ENCODE measurements around the gene TRAF5. TPM values are rescaled to one million over a fixed set of nuclear protein-coding genes. Genes with fewer than 3 reads are reported as not detected.

Gene TRAF5
- total RNA-seq, 1 donor from 2014 or later = 1.5 TPM

DNA sequence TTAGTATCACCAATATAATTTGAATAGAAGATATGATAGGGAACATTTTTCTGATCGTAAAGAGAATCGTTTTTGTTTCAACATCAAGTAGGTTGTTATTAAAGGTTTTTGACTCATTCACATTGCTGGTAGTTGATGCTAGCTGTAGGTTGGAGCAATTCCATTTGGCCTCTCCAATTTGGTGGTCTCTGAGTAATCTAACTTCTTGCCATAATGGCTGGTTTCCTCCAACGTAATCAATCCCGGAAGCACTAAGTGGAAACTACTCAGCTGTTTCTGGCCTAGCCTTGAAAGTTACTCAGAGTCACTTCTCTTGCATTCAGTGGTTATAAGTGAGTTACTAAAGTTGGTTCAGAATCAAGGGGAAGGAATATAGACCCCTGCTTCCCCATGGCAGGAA is 41.4 kb upstream of the TRAF5 start:
- Histone ChIP-seq H3K4me1 (peaks cover 15% of the 10 kb centered on the region), H3K4me3 (no peak overlapping the region), H3K27me3 (ENCODE audit: low read depth) (no peaks in the 10 kb centered on the region), H3K27ac (replicated peaks) (no peak overlapping the region), H3K36me3 (peaks cover 90% of the 10 kb centered on the region), H3K9me3 (replicated peaks) (no peaks in the 10 kb centered on the region)
- DNase-seq = no peak
- intact Hi-C loops (cut with micrococcal nuclease) = no loop called here
- TF ChIP-seq, protein P1, sequence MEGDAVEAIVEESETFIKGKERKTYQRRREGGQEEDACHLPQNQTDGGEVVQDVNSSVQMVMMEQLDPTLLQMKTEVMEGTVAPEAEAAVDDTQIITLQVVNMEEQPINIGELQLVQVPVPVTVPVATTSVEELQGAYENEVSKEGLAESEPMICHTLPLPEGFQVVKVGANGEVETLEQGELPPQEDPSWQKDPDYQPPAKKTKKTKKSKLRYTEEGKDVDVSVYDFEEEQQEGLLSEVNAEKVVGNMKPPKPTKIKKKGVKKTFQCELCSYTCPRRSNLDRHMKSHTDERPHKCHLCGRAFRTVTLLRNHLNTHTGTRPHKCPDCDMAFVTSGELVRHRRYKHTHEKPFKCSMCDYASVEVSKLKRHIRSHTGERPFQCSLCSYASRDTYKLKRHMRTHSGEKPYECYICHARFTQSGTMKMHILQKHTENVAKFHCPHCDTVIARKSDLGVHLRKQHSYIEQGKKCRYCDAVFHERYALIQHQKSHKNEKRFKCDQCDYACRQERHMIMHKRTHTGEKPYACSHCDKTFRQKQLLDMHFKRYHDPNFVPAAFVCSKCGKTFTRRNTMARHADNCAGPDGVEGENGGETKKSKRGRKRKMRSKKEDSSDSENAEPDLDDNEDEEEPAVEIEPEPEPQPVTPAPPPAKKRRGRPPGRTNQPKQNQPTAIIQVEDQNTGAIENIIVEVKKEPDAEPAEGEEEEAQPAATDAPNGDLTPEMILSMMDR (IDR thresholded peaks at IDR 0.05; ENCODE audit: borderline replicate concordance) = no peak

DNA sequence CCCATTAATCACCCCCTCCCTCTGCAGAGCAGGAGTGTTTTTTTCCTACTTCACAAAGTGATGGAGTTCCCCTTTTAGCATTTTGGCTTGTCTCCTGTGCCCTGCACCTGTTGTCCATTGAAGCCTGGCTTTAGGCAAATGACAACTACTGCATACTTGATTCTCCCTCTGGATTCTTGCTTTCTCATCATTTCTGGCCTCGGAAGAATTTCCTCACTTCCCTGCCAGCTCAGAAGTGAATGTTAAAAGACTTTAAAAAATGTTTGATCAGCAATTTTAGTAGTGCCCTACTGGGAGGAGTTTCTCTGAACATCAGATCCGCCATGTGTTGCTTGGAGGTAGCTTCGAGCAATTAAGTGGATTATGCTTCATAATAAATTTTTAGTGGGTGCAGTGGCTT is 39.4 kb upstream of the TRAF5 start:
- TF ChIP-seq, protein P1 (IDR thresholded peaks at IDR 0.05; ENCODE audit: borderline replicate concordance) = no peak
- H3K36me3 ChIP-seq = peaks cover 90% of the 10 kb centered on the region
- intact Hi-C loops (cut with micrococcal nuclease) = no loop called here

DNA sequence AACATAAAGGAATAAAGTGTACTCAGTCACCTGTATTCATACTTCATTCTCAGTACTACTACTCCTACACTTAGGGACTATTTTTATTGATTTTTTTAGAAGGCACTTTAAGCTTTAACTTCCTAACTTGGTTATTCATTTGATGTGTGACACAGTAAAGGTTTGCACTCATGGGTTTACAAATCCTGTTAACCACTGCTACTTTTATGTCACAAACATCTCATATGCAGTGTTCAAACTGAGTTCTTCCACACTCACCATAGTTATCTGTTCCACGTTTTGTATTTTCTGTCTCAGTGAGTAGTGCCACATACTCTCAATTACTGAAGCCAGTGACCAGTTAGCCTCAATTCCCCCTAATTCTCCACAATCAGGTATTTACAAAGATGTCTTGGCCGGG is 34.2 kb upstream of the TRAF5 start:
- intact Hi-C loops (cut with micrococcal nuclease) = no loop called here
- H3K36me3 ChIP-seq = peaks cover 95% of the 10 kb centered on the region
- H3K27ac ChIP-seq (replicated peaks) = no peak overlapping the region
- H3K4me3 ChIP-seq = no peak overlapping the region
- no peaks in the 10 kb centered on the region for H3K9me3 ChIP-seq (replicated peaks)
- no peak for DNase-seq
- TF ChIP-seq, protein P1 (IDR thresholded peaks at IDR 0.05; ENCODE audit: borderline replicate concordance) = no peak
- H3K27me3 ChIP-seq (ENCODE audit: low read depth) = no peaks in the 10 kb centered on the region
- H3K4me1 ChIP-seq = peaks cover 11% of the 10 kb centered on the region

More for the DNA sequence above, 39.4 kb upstream of the TRAF5 start:
- Histone ChIP-seq H3K27me3 (ENCODE audit: low read depth) (no peaks in the 10 kb centered on the region), H3K4me1 (peaks cover 10% of the 10 kb centered on the region), H3K4me3 (no peak overlapping the region), H3K9me3 (replicated peaks) (no peaks in the 10 kb centered on the region), H3K27ac (replicated peaks) (no peak overlapping the region)
- no peak for DNase-seq

DNA sequence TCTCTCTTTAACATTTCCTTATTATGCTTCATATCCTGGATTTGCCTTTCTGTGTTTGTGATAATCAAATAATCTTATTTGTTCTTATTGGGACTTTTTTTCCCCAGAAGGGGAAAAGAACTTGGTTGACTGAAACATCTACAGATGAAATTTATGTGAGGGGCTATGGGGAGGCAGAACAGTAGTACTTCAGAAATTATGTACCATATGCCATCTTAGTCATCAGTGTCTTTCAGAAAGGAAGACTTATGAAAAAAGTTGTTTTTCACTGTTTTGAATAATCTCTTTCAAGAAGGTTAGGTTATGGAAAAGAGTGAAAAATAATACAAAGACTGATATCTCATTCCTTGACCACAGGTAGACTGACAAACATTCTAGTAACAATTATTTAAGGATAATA is 30.2 kb upstream of the TRAF5 start:
- no peak overlapping the region for H3K27ac ChIP-seq (replicated peaks)
- H3K27me3 ChIP-seq (ENCODE audit: low read depth) = no peaks in the 10 kb centered on the region
- H3K4me3 ChIP-seq = no peak overlapping the region
- H3K4me1 ChIP-seq = peaks cover 6% of the 10 kb centered on the region
- intact Hi-C loops (cut with micrococcal nuclease) = no loop called here
- DNase-seq = no peak
- peaks cover 90% of the 10 kb centered on the region for H3K36me3 ChIP-seq
- H3K9me3 ChIP-seq (replicated peaks) = no peaks in the 10 kb centered on the region
- TF ChIP-seq, protein P1 (IDR thresholded peaks at IDR 0.05; ENCODE audit: borderline replicate concordance) = no peak

DNA sequence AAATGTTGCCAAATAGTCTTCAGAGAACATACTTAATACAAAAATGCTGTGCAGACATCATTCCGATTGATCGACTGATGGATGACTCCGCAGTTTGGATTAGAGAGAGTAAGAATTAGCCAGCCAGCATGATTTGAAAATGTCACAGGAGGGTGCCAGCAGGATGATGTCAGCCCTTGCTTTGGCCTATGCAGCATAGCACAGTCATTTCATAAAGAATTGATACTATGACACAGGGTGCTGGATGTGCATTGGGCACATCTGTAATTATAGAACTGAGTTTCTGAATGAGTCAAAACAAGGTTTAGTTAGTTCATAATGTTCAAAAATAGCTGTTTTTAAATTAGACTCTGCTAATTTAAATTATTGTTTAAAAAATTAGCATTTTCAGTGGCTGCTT is 21.6 kb upstream of the TRAF5 start:
- Histone ChIP-seq H3K27ac (replicated peaks) (peak overlapping the region; percentile 32), H3K4me1 (peaks cover 40% of the 10 kb centered on the region), H3K27me3 (ENCODE audit: low read depth) (no peaks in the 10 kb centered on the region), H3K36me3 (peaks cover 61% of the 10 kb centered on the region), H3K4me3 (no peak overlapping the region), H3K9me3 (replicated peaks) (no peaks in the 10 kb centered on the region)
- TF ChIP-seq, protein P1 (IDR thresholded peaks at IDR 0.05; ENCODE audit: borderline replicate concordance) = no peak
- intact Hi-C loops (cut with micrococcal nuclease) = no loop called here
- DNase-seq = no peak

DNA sequence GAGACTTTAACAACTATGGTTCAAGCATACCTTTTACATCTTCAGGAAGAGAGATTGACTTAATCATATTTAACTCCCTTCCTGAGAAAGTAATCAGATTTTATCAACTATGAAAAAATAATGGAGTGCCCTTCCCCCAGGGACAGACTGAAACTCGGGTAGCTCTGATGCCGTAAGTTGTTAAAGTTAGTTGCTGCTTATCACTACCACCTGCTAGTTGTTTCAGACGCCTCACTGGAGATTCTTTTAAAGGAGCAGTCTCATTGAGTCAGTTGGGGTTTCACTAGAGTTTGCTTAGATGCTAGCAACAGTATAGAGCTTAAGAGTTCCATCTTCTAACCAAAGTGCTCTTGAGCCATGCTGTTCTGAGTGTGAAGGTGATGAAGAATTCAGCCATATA is 17.0 kb upstream of the TRAF5 start:
- H3K27me3 ChIP-seq (ENCODE audit: low read depth) = no peaks in the 10 kb centered on the region
- TF ChIP-seq, protein P1 (IDR thresholded peaks at IDR 0.05; ENCODE audit: borderline replicate concordance) = no peak
- peaks cover 53% of the 10 kb centered on the region for H3K36me3 ChIP-seq
- peaks cover 33% of the 10 kb centered on the region for H3K4me1 ChIP-seq
- no peaks in the 10 kb centered on the region for H3K9me3 ChIP-seq (replicated peaks)
- H3K27ac ChIP-seq (replicated peaks) = peak overlapping the region; percentile 18
- H3K4me3 ChIP-seq = no peak overlapping the region
- DNase-seq = no peak
- intact Hi-C loops (cut with micrococcal nuclease) = no loop called here

All from left ventricle myocardium inferior (tissue), 1 donor.